A549 (cell line): Measurements from ENCODE around the gene LARGE1.

Experiments
- BHLHE40 ChIP-seq: IDR thresholded peaks from 2 replicates; pipeline ENCODE4 v1.6.1; 2012; ENCODE audit warnings: low read depth, low read length, inconsistent platforms
- CTCF ChIP-seq: fragments of >200 bp; sonication (Bioruptor Twin); formaldehyde crosslinking; IDR thresholded peaks from 3 replicates; pipeline ENCODE4 v1.5.1; 2016
- HDAC2 ChIP-seq: fragments of 200-600 bp; sonication (generic); IDR thresholded peaks from 2 replicates; pipeline ENCODE4 v1.6.1; 2016
- JUN ChIP-seq, 2 experiments: fragments of >200 bp; sonication (Bioruptor Twin); formaldehyde crosslinking; IDR thresholded peaks; 2 replicates in 1 of 2; 3 replicates in 1 of 2; pipeline ENCODE4 v1.6.1; 2016 to 2017
- RAD21 ChIP-seq, 2 experiments: fragments of >200 bp in 1 of 2; sonication (Bioruptor Twin) in 1 of 2; formaldehyde crosslinking in 1 of 2; IDR thresholded peaks in 1 of 2; conservative IDR thresholded peaks in 1 of 2; 2 replicates in 1 of 2; 3 replicates in 1 of 2; pipeline ENCODE4 v1.6.1; 2012 to 2018; ENCODE audit warnings: inconsistent platforms in 1 of 2

DNA sequence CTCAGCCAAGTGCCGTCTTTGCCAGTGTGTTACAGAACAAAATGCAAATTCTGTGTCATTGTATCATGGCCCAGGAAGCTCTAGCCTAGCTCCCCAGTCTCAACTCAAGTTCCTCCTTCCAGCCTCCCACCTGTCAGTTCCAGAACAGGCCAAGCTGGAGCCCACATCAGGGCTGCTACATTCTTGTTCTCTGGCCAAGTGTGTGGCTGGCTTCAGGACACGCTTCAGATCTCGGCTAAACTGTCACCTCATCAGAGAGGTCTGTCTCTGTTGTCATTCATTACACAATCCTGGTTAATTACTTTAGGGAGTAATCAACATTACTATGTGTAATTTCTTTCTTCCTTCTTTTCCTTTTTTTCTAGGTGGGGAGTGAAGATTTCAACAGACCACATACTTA lies 515.1 kb downstream of the LARGE1 start:
- TF ChIP-seq CTCF (no peak), BHLHE40 (no peak), HDAC2 (no peak), JUN (IDR thresholded peaks at IDR 0.05) (no peak), RAD21 (conservative IDR thresholded peaks at IDR 0.05 in 1 of 2, IDR thresholded peaks at IDR 0.05 in 1 of 2) (no peak)
